K562 (cell line): ENCODE data around the gene C10orf95.

Experiments
- CTCF ChIP-seq, 3 experiments: IDR thresholded peaks in 2 of 3; conservative IDR thresholded peaks in 1 of 3; 2 replicates each; pipeline ENCODE4 v1.5.1; 2011 to 2012; ENCODE audit warnings: low read length in 3 of 3, mild to moderate bottlenecking in 3 of 3, control low read depth in 2 of 3, improper control_type of control experiment in 1 of 3, inconsistent platforms in 1 of 3, low read depth in 1 of 3, mixed read lengths in 1 of 3, moderate library complexity in 1 of 3; ENCODE audit not compliant: insufficient read depth in 2 of 3
- ETV5 ChIP-seq: sonication (generic); formaldehyde crosslinking; IDR thresholded peaks from 2 replicates; pipeline ENCODE4 v1.4.0; 2020; ENCODE audit warnings: low read depth, mild to moderate bottlenecking, missing genetic modification reagents
- KDM1A ChIP-seq, 2 experiments: fragments of 450-650 bp; IDR thresholded peaks; 2 replicates each; pipeline ENCODE4 v1.6.1; 2016; ENCODE audit warnings: mild to moderate bottlenecking in 2 of 2
- RFX5 ChIP-seq: IDR thresholded peaks from 2 replicates; pipeline ENCODE4 v1.6.1; 2011; ENCODE audit warnings: low read depth, mild to moderate bottlenecking, improper control_type of control experiment, low read length
- SAFB2 ChIP-seq: fragments of 200-400 bp; formaldehyde crosslinking; IDR thresholded peaks from 2 replicates; pipeline ENCODE4 v1.6.1; 2018; ENCODE audit warnings: borderline replicate concordance, low read length, low read depth, moderate library complexity; ENCODE audit not compliant: severe bottlenecking
- ZNF175 ChIP-seq: fragments of 200-800 bp; sonication (Bioruptor generic); IDR thresholded peaks from 2 replicates; pipeline ENCODE4 v1.6.1; 2016; ENCODE audit warnings: low read depth, mild to moderate bottlenecking, missing genetic modification characterization, missing compliant biosample characterization
- ZNF57 ChIP-seq: fragments of 450-650 bp; formaldehyde crosslinking; IDR thresholded peaks from 2 replicates; pipeline ENCODE4 v1.4.0; 2020; ENCODE audit warnings: mild to moderate bottlenecking, moderate library complexity

- TF ChIP-seq ZNF175 (no peak), ZNF57 (no peak), RFX5 (no peak), SAFB2 (no peak), CTCF (IDR thresholded peaks at IDR 0.05 in 2 of 3, conservative IDR thresholded peaks at IDR 0.05 in 1 of 3; ENCODE audit: insufficient read depth in 2 of 3, low read depth in 1 of 3, low read length in 3 of 3) (no peak), ETV5 (CRISPR knock-in tag) (no peak), KDM1A (IDR thresholded peaks at IDR 0.05) (no peak)
These were observed 27.2 kb downstream of the C10orf95 start for GRCh38 chr10:102424145-102424544.
